Breast epithelium (tissue), 4 donors: ENCODE measurements around the gene CMTM8. TPM values are rescaled to one million over a fixed set of nuclear protein-coding genes. Genes with fewer than 3 reads are reported as not detected.
A peak's percentile ranks its signal among the peaks of the same experiment; 100 is the strongest.
"Not testable (repeated sequence)": the region's sequence is repeated elsewhere in the genome, so short reads cannot be mapped to it uniquely, and the experiment has no call there.

Experiments
- DNase-seq, 2 donors: peaks; one replicate each; pipeline ENCODE4 v3.0.0-alpha.2; 2019; ENCODE audit warnings: low spot score in 2 of 2
- H3K27ac ChIP-seq, 2 donors: fragments of 200-600 bp; sonication (generic) in 1 of 2; one replicate each; pipeline ENCODE4 v1.5.1; 2016 to 2019; ENCODE audit warnings: mild to moderate bottlenecking in 1 of 2
- H3K27me3 ChIP-seq, 2 donors: fragments of 200-600 bp; sonication (generic) in 1 of 2; one replicate each; pipeline versions ENCODE4 v1.5.1 to v1.6.0; 2017 to 2019; ENCODE audit warnings: control low read depth in 1 of 2, mild to moderate bottlenecking in 1 of 2
- H3K36me3 ChIP-seq: fragments of 200-600 bp; one replicate; pipeline ENCODE4 v1.5.1; 2019
- H3K4me1 ChIP-seq, 2 donors: fragments of 200-600 bp; sonication (generic); one replicate each; pipeline ENCODE4 v1.5.1; 2016 to 2019; ENCODE audit warnings: control low read depth in 1 of 2
- H3K4me3 ChIP-seq, 3 donors: fragments of 200-600 bp; sonication (generic); 1 replicate in 2 of 3; 2 replicates in 1 of 3; pipeline ENCODE4 v1.5.1; 2016 to 2019; ENCODE audit warnings: mild to moderate bottlenecking in 3 of 3, moderate library complexity in 2 of 3
- H3K9me3 ChIP-seq, 2 donors: fragments of 200-600 bp; sonication (generic) in 1 of 2; one replicate each; pipeline ENCODE4 v1.5.1; 2016 to 2019; ENCODE audit warnings: control low read depth in 1 of 2
- POLR2A ChIP-seq: fragments of 450-650 bp; IDR thresholded peaks from one replicate; pipeline ENCODE4 v1.6.1; 2016; ENCODE audit warnings: antibody characterized with exemption, mild to moderate bottlenecking, moderate library complexity
- POLR2AphosphoS5 ChIP-seq, 3 donors: sonication (generic); formaldehyde crosslinking; IDR thresholded peaks; one replicate each; pipeline ENCODE4 v1.6.1; 2017; ENCODE audit warnings: antibody characterized with exemption in 3 of 3
- intact Hi-C: fragments of 100-400 bp; cut with DNase I; formaldehyde crosslinking; loops from one replicate; pipeline ENCODE4 v1.15.1; 2023; ENCODE audit warnings: low total_unique reads
- total RNA-seq, 3 donors: library from RNA; depleted of rRNA; stranded (reverse); fragments of >200 nt; gene quantifications; one replicate each; pipeline ENCODE4 v1.1.0, GENCODE V29; 2016
- TF ChIP-seq, protein P1 (sequence below), 3 donors: fragments of 450-650 bp; IDR thresholded peaks; one replicate each; pipeline ENCODE4 v1.5.1; 2016 to 2017; ENCODE audit warnings: antibody characterized with exemption in 3 of 3, mild to moderate bottlenecking in 3 of 3, moderate library complexity in 3 of 3

CMTM8 gene, protein sequence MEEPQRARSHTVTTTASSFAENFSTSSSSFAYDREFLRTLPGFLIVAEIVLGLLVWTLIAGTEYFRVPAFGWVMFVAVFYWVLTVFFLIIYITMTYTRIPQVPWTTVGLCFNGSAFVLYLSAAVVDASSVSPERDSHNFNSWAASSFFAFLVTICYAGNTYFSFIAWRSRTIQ
- 10 to 100 TPM in 2 of 3 donors, 1 to 10 TPM in 1; 4.2 to 24.7 (median 19.3) TPM for total RNA-seq

DNA sequence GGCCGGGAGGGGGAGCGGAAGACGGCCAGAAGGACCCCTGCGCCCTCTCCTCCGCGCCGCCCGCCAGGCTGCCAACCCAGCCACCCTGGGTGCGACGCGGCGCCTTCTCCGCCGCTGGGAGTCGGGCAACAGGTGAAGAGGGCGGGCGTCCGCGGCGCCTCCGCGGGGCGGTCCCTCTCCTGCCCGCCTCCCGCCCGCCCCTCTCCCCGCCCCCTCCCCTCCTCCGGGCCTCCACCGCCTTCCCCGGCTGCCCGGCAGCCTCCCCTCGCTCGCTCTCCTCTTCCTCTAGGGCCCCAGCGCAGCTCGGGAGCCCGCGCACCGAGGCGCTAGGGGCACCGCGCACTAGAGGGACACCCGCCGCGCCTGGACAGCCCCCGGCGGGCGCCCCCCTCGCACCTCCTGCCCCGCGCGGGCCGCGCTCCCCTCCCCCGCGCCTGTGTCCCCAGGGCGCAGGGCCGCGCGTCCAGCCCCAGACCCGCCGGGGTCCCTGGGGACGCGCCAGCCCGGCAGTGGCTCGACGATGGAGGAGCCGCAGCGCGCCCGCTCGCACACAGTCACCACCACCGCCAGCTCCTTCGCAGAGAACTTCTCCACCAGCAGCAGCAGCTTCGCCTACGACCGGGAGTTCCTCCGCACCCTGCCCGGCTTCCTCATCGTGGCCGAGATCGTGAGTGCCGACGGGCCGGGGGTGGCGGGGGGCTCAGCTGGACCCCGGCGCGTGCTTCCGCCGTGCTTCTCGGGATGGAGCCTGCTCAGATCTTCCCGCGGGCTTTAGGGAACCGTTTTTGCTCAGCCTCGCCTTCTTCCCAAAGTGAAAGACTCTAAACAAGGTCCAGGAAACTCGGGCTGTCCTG lies at the start of gene CMTM8:
Gene CMTM8, plus strand, starts transcription at position 228 of the 854 bp plus-strand sequence. Its CDS starts 293 bp downstream, at position 521.
- Histone ChIP-seq H3K4me3 (peak within 1 kb of the TSS; percentile 57 to 87 (median 86)), H3K27ac (peak within 1 kb of the TSS; percentile 87 to 91), H3K4me1 (no peaks in the 10 kb centered on the region), H3K9me3 (peaks cover 5 to 7% of the 10 kb centered on the region in 2 donors), H3K27me3 (no peaks in the 10 kb centered on the region), H3K36me3 (no peaks in the 10 kb centered on the region)
- TF ChIP-seq, protein P1, sequence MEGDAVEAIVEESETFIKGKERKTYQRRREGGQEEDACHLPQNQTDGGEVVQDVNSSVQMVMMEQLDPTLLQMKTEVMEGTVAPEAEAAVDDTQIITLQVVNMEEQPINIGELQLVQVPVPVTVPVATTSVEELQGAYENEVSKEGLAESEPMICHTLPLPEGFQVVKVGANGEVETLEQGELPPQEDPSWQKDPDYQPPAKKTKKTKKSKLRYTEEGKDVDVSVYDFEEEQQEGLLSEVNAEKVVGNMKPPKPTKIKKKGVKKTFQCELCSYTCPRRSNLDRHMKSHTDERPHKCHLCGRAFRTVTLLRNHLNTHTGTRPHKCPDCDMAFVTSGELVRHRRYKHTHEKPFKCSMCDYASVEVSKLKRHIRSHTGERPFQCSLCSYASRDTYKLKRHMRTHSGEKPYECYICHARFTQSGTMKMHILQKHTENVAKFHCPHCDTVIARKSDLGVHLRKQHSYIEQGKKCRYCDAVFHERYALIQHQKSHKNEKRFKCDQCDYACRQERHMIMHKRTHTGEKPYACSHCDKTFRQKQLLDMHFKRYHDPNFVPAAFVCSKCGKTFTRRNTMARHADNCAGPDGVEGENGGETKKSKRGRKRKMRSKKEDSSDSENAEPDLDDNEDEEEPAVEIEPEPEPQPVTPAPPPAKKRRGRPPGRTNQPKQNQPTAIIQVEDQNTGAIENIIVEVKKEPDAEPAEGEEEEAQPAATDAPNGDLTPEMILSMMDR (IDR thresholded peaks at IDR 0.05): no peak
- TF ChIP-seq POLR2A: no peak
- TF ChIP-seq POLR2AphosphoS5 (IDR thresholded peaks at IDR 0.05): peak in 1 of 3 donors; percentile 52
- DNase-seq: no peak
- intact Hi-C loops: no loop called here

DNA sequence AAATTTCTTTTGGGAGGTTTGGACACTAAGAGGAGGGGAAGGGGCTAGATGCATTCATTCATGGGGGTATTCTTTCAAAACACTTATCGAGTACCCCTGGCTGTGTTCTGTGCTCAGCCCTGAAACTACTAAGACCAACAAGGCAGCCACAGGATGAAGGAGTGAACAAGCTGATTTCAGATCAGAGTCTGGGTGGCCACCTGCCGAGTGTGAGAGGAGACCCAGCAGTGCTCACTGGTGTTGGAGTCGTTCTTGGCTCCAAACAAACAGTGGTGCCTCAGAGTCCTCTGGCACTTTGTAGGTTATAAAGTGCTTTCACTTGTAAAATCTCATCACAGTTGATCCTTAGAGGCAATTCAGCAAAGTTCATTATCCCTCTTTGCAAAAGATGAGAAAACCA lies 48.8 kb upstream of the CMTM8 start:
- H3K4me3 ChIP-seq: no peak overlapping the region
- no peaks in the 10 kb centered on the region for H3K9me3 ChIP-seq
- H3K27me3 ChIP-seq: no peaks in the 10 kb centered on the region
- intact Hi-C loops: loop anchor here (10.0 kb wide), 1 partner anchor 105 kb away; no protein-coding TSS in a partner anchor
- no peaks in the 10 kb centered on the region for H3K4me1 ChIP-seq
- H3K27ac ChIP-seq: no peak overlapping the region
- TF ChIP-seq POLR2A (no peak), POLR2AphosphoS5 (IDR thresholded peaks at IDR 0.05) (no peak)
- TF ChIP-seq, protein P1 (IDR thresholded peaks at IDR 0.05): no peak
- no peaks in the 10 kb centered on the region for H3K36me3 ChIP-seq
- DNase-seq: no peak

DNA sequence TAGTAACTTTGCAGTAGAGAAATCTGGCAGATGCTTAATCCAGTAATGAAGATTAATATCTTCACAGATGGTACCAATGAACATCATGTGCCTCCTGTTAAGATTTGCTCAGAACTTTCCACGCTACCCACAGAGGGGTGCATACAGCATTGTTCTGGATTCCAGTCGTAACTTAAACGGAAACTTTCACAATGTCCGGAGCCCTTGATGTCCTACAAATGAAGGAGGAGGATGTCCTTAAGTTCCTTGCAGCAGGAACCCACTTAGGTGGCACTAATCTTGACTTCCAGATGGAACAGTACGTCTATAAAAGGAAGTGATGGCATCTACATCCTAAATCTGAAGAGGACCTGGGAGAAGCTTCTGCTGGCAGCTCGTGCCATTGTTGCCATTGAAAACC lies 47.9 kb upstream of the CMTM8 start:
- DNase-seq, H3K27me3 ChIP-seq, H3K36me3 ChIP-seq, H3K4me3 ChIP-seq, H3K4me1 ChIP-seq, intact Hi-C loops, H3K27ac ChIP-seq, H3K9me3 ChIP-seq: not testable (repeated sequence)

DNA sequence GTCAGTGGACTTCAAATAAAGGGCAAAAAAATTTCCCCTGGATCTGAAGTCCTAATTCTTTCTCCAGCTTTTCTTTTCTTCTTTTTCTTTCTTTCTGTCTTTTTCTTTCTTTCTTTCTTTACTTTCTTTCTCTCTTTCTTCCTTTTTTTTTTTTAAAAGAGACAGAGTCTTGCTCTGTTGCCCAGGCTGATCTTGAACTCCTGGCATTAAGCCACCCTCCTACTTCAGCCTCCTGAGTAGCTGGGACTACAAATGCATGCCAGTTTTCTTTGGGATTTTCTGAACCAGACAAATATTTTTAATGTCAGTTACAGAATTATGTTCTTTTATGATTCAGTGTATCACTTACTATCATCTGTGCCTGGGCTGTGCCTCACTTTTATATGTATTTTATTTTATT lies 45.4 kb upstream of the CMTM8 start:
- Histone ChIP-seq H3K4me3 (no peak overlapping the region), H3K27ac (no peak overlapping the region), H3K36me3 (no peaks in the 10 kb centered on the region), H3K9me3 (no peaks in the 10 kb centered on the region), H3K27me3 (no peaks in the 10 kb centered on the region), H3K4me1 (no peaks in the 10 kb centered on the region)
- no peak for DNase-seq
- intact Hi-C loops: no loop called here
- TF ChIP-seq POLR2AphosphoS5 (IDR thresholded peaks at IDR 0.05) (no peak), POLR2A (no peak)
- TF ChIP-seq, protein P1 (IDR thresholded peaks at IDR 0.05): no peak

DNA sequence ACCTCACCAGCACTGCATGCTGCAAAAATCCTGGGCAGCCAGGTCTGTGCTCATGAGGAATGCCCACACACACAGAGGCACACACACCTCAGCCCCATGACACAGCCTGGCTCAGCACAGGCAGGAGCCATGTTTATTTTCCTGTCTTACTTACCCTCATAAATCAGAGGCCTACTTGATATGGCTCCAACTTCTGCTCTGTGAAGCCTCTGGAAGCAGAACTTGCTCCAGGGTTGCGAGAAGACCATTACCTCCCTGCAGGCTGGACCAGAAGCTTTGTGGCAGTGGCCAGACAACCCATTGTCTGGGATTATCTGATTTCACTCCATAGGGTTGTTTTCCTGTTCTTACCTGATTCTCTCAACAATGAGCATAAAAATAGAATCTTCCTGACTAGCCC lies 43.8 kb upstream of the CMTM8 start:
- intact Hi-C loops: no loop called here
- Histone ChIP-seq H3K36me3 (no peaks in the 10 kb centered on the region), H3K27ac (no peak overlapping the region), H3K4me1 (no peaks in the 10 kb centered on the region), H3K27me3 (no peaks in the 10 kb centered on the region), H3K9me3 (no peaks in the 10 kb centered on the region), H3K4me3 (no peak overlapping the region)
- TF ChIP-seq POLR2AphosphoS5 (IDR thresholded peaks at IDR 0.05) (no peak), POLR2A (no peak)
- TF ChIP-seq, protein P1 (IDR thresholded peaks at IDR 0.05): no peak
- no peak for DNase-seq
